ENCODE results near the gene DNAH17.

DNA sequence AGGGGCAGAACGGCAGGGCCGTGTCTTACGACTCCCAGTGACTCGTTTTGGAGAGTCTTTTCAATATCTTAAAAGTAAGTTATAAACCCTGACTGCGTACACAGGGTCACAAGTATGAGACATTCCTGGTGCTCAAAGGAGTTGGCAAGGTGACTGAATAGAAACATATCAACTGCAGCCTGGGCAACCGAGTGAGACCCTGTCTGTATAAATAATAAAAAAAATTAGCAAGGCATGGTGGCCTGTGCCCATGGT lies 115.5 kb downstream of the DNAH17 start:
- TF ChIP-seq, protein P1, sequence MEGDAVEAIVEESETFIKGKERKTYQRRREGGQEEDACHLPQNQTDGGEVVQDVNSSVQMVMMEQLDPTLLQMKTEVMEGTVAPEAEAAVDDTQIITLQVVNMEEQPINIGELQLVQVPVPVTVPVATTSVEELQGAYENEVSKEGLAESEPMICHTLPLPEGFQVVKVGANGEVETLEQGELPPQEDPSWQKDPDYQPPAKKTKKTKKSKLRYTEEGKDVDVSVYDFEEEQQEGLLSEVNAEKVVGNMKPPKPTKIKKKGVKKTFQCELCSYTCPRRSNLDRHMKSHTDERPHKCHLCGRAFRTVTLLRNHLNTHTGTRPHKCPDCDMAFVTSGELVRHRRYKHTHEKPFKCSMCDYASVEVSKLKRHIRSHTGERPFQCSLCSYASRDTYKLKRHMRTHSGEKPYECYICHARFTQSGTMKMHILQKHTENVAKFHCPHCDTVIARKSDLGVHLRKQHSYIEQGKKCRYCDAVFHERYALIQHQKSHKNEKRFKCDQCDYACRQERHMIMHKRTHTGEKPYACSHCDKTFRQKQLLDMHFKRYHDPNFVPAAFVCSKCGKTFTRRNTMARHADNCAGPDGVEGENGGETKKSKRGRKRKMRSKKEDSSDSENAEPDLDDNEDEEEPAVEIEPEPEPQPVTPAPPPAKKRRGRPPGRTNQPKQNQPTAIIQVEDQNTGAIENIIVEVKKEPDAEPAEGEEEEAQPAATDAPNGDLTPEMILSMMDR (IDR thresholded peaks at IDR 0.05) = no peak
- TF ChIP-seq POLR2A (IDR thresholded peaks at IDR 0.05) = no peak

Data from esophagus squamous epithelium (tissue), 4 donors.